NCI-H187 (cell line): Measurements from ENCODE around the gene TXLNA.
"Not testable (repeated sequence)": the region's sequence is repeated elsewhere in the genome, so short reads cannot be mapped to it uniquely, and the experiment has no call there.

ENCODE experiments used
- DNase-seq, 2 experiments: peaks; one replicate each; lab custom pipeline; 2025; lab: John Stamatoyannopoulos, UW

Gene TXLNA

DNA sequence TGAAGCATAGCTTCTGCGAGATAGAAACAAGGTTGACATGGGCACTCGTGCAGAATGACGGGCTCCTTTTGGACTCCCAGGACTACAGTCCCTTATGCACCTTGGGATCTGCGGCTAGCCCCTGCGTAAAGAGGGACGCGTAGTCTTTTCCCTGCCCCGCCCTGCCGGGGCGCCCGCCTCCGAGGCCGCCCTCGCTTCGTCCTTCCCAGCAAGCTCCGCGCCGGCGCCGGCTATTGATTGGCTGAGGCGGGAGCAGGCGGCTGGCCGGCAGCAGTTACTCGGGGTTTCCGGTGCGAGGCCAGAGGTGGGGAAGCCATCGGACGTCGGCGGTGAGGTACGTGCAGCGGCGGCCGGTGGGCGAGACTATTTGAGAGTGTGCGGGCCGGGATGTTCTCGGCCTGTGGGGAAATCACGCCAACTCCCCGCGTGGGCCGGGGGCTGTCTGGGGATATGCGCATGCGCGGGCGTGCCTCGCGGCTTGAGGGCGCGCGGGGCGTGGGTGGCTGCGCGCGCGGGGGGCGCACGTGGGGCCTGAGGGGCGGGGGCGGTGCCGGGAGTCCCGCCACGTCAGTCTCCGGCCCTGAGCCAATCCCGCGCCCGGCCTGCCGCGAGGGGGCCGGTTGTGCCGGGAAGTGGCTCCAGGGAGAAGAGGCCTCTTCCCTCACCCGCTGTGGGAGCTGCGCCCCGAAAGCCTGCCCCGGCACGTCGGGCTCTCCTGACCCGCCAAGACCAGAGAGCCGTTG is at the start of gene TXLNA:
TXLNA (plus strand) TSS at position 233 of the 743 bp plus-strand sequence. CDS start 671 bp downstream, outside the sequence.
- peak; percentile 76 for DNase-seq

DNA sequence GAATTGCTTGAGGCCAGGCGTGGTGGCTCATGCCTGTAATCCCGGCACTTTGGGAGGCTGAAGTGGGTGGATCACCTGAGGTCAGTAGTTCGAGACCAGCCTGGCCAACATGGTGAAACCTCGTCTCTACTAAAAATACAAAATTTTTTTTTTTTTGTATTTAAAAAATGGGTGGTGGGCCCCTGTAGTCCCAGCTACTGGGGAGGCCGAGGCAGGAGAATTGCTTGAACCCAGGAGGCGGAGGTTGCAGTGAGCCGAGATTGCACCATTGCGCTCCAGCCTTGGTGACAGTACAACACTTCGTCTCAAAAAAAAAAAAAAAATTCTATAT is 45.6 kb upstream of the TXLNA start:
- DNase-seq: not testable (repeated sequence)

DNA sequence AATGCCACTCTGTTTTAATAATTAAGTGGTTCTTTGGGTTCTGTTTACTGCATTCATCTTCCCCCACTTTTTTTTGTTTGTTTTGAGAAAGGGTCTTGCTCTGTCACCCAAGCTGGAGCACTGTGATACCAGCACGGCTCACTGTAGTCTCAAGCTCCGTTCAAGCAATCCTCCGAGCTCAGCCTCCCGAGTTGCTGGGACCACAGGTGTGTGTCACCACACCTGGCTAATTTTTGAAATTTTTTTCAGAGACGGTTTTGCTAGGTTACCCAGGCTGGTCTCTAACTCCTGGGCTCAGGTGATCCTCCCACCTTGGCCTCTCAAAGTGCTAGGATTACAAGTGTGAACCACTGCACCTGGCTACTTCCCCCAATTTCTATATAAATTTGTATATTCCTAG is 42.4 kb upstream of the TXLNA start:
- no peak for DNase-seq

DNA sequence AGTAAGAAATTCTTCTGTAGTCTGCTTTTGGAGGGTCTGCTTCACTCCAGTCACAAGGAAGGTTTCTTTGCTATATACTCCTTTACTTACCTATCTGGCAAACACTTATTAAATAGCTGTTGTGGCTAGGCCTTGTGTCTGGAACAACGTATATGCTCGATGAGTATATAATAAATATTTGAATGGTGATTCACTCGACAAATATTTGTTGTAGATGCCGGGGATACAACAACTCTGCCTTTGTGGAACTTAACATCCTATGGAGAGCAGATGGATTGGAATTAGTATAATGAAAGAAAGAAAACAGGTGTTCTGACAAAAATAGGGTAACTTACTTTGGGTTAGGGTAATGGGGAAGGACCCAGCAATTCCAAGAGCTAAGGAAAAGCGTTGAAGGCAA is 40.5 kb upstream of the TXLNA start:
- no peak for DNase-seq

DNA sequence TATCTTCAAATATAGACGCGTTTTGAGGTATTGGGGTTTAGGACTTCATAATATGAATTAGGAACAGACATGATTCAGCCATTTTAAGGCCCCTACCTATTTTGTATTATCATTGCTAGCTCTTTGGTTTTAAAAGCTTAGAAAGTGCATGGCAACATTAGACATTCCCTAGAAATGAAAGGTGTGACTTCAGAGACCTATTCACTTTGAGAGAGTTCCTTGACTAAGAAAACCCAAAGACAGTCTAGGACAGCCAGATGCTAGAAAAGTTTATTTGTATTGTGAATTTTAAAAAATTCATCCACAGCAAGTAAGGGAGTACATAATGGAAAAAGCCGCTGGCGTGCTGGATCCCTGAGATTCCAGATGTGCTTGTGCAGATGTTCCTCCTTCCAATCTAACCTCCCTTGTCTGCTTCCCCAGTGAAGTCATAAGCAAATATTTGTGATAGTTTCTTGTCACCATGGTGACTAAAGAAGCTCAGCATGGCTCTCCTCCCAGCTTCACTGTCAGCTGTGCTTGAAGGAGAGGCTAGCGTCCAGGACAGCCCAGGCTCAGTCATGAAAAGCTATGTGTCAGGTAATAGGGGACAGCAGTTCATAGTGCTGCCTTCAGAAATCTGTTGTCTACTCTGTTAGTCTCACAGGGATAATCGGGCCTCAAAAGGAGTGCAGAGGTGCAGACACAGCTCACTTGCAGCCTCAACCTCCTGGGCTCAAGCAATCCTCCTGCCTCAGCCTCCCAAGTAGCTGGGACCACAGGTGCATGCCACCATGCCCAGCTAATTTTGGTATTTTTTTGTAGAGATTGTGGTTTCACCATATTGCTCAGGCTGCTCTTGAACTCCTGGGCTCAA is 36.8 kb upstream of the TXLNA start:
- DNase-seq: no peak

GRCh38 chr1:32143302-32143695 is 36.2 kb upstream of the TXLNA start:
- DNase-seq: not testable (repeated sequence)

GRCh38 chr1:32144033-32144432 is 35.4 kb upstream of the TXLNA start:
- DNase-seq: no peak

DNA sequence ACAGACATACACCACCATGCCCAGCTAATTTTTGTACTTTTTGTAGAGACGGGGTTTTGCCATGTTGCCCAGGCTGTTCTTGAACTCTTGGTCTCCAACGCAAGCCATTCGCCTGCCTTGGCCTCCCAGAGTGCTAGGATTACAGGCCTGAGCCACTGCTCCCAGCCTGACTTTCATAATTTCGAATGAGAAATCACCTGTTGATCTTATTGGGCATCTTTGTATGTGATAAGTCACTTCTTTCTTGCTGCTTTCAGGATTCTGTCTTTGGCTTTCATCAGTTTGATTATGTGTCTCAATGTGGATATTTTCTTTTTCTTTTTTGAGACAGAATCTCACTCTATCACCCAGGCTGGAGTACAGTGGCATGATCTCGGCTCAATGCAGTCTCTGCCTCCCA is 31.7 kb upstream of the TXLNA start:
- not testable (repeated sequence) for DNase-seq

DNA sequence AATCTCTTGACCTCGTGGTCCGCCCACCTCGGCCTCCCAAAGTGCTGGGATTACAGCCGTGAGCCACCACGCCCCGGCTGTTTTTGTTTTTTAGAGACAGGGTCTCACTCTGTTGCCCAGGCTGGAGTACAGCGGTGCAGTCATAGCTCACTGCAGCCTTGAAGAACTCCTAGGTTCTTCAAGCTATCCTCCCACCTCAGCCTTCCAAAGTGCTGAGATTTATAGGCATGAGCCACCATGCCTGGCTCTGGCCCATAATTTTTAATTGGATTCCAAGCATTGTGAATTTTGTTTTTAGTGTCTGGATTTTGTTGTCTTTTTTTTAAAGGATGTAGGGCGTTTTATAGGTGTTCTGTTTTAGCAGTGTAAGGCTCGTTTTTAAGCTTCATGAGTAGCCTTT is 28.6 kb upstream of the TXLNA start:
- DNase-seq: no peak

DNA sequence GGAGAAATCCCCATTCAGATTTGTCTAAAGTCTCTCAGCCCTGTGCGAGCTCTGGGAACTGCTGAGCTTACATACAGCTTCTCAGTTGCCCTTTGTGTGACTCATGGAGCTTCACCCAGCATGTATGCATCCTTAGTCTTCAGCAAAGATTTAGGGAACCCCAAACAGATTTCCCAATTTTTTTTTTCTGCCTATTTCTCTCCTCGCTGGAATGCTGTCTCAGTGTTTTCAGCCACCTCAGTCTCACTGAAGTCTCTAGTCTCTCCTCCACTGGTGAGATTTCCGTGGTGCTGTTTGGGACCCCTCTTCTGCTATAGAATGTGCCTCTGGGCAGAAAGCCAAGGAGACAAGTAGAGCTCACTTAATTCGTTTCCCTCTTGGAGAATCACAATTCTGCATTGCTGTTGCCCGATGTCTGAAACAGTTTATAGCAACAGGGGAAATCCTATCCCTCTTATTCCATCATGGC is 28.1 kb upstream of the TXLNA start:
- no peak for DNase-seq

- no peak for DNase-seq
Observed at GRCh38 chr1:32159189-32159588, 20.3 kb upstream of the TXLNA start.

DNA sequence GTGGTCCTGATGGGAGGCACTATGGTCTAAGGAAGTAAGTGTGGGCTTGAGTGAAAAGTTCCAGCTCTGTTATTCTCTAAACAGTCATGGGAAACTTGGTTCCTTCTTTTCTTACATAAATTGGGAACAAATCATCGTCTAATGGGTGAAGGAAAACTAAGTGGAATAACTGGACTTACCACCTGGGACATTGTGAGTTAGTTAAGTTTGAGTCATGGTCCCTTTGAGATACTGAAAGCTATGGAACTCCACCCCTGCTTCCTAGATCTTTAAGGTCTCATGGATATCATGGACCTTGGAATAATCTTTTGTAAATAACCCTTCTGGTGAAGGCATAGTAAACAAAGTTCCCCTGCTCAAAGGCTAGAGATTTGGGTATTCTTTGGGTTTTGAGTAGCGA is 16.1 kb upstream of the TXLNA start:
- no peak for DNase-seq

DNA sequence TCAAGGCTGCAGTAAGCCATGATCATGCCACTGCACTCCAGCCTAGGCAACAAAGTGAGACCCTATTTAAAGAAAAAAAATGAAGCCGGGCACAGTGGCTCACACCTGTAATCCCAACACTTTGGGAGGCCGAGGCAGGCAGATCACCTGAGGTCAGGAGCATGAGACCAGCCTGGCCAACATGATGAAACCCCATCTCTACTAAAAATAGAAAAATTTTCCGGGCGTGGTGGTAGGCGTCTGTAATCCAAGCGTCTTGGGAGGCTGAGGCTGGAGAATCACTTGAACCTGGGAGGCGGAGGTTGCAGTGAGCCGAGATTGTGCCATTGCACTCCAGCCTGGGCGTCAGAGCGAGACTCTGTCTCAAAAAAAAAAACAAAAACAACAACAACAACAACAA is 13.8 kb upstream of the TXLNA start:
- DNase-seq: not testable (repeated sequence)

- no peak for DNase-seq
Observed at GRCh38 chr1:32170991-32171390, 8.5 kb upstream of the TXLNA start.

GRCh38 chr1:32172621-32173245 is 6.7 kb upstream of the TXLNA start:
- no peak for DNase-seq

DNA sequence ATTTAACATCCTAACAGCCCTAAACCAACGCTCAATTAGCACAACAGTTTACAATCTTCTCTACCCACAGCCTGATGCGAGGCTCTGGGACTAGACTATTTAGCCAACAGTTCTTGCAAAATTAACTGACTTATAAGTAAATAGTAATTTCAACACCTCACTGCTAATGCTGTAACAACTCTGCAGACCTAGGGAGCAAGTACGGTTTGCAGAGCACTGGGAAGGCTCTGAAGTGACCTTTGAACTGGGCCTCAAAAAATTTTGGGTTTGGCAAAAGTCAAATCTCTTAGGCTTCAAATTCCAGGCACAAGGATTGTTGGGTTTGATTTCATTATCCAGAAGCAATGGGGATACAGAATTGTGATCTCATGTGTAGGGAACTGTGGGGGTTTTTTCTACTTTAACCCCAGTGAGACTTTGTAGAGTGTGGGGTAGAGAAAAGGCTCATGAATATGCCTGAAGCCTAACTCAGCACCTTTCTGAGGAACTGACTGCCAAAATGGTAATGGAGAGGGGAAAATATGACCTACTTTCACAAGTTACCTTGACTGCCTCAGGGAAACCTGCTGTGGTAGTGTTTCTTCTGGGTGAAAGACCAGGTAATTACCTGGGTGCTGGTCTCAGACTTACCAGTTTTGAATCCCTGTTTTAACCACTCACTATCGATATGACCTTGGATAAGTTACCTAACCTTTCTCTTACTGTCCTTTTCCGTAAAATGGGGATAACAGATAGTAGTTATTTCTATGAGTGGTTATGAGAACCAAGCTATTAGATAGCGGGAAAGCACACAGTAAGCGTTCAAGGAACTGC is 889 bp upstream of the TXLNA start:
- no peak for DNase-seq

DNA sequence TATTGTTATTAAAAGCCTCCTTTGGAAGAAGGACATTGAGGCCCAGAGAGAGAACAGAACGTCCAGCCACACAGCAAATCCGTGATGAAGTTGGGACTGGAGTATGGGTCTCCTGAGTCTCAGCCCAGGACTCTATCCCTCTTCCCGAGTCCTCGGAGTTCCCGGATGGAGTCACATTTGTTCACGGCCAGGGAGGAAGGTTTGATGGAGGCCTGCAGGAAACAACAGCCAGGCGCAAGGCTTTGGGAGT is 357 bp upstream of the TXLNA start:
- DNase-seq: no peak

DNA sequence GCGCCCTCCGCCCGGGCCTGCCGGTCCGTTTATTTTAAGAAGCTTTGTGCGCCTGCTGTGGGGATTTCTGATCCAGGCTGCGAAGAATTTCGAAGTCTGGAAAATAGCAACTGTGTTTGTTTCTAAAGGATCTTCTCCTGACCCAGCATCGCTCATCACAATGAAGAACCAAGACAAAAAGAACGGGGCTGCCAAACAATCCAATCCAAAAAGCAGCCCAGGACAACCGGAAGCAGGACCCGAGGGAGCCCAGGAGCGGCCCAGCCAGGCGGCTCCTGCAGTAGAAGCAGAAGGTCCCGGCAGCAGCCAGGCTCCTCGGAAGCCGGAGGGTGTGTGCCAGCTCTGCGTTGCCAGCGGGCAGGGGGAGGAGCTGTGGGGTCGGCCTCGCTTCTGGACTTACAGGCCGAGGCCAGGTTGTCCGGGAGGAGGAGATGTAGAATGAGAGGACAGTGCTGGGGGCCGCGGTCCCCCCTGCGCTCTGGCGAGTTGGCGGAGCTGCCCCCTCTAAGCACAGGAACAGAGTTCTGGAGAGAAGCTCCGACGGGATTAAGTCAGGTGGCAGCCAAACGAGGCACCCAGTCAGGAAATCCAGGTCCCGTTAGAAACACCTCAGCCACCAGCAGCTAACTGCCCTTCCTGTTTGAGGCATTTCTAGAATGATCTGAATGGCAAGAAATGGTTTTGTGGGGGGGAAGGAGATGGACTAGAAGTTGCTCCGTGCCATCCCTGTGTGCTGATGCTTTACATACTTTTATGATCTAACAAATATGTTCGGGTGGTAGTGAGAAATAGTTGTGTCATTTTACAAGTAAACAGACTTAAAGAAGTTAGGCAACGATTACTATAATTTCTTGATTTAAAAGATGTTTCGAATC is 948 bp downstream of the TXLNA start:
- DNase-seq: no peak

- no peak for DNase-seq
Observed at GRCh38 chr1:32181065-32181464, 1.6 kb downstream of the TXLNA start.

DNA sequence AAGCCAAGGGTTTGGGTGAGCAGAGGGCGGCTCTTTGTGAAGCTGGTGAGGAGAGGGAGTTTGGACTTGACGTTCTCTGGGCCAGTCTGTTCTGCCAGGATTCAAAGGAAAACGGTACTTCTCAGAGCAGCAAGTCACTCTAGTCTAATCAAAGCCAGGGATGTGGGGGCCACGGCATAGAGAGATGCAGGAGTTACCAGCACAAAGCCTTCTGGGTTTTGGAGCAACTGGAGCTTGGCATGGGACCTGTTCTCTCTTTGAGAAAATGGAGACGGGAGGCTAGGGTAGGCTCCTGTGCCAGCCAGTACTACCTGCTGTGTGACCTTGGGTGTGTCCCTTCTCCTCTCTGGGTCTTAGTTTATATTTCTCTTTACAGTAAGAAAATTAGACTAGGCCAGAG is 2.1 kb downstream of the TXLNA start:
- DNase-seq: no peak

GRCh38 chr1:32182060-32182459 is 2.6 kb downstream of the TXLNA start:
- DNase-seq: no peak
